HepG2 (cell line): ENCODE measurements around the gene LRR1. TPM values are rescaled to one million over a fixed set of nuclear protein-coding genes. Genes with fewer than 3 reads are reported as not detected.

ENCODE experiments used
- ATAC-seq: fragments of 200-7000 bp; cut with Tn5 transposase; 3 replicates; pipeline ENCODE4 v1.9.1; 2020; ENCODE audit warnings: mild to moderate bottlenecking, moderate library complexity
- BruUV-seq: library from RNA; stranded (reverse); fragments of 400-500 nt; replicated peaks from 2 replicates; lab custom pipeline; 2021; lab: Mats Ljungman, UMichigan
- CTCF ChIA-PET: fragments of 300-600 bp; formaldehyde crosslinking; extraction: SDS; loops from one replicate; lab custom pipeline; 2021; ENCODE audit warnings: low total read pairs, inconsistent platforms, low intra/inter-chr PET ratio; lab: Yijun Ruan, JAX
- POLR2A ChIA-PET: fragments of 350-600 bp; sonication (Branson Sonifier 250); formaldehyde crosslinking; loops from one replicate; lab custom pipeline; 2020; ENCODE audit warnings: antibody characterized with exemption, inconsistent platforms; lab: Yijun Ruan, JAX
- DNase-seq: peaks from one replicate; pipeline ENCODE4 v3.0.0-alpha.2; 2015; ENCODE audit warnings: low spot score
- FAIRE-seq: peaks from 3 replicates; lab custom pipeline; 2011; peaks lifted over from hg19 to GRCh38; lab: Jason Lieb, UNC
- H2AFZ ChIP-seq: one replicate; pipeline ENCODE4 v1.6.1; 2011; ENCODE audit warnings: low read length, inconsistent platforms
- H3K27ac ChIP-seq: fragments of 300-600 bp; 3 replicates; pipeline ENCODE4 v1.8.0; 2011; ENCODE audit warnings: mixed run types, mild to moderate bottlenecking, mixed read lengths, low read length, inconsistent platforms; ENCODE audit not compliant: insufficient read depth; ENCODE audit errors: extremely low read length
- H3K27me3 ChIP-seq, 2 experiments: fragments of 200-600 bp in 1 of 2; 2 replicates in 1 of 2; 3 replicates in 1 of 2; pipeline versions ENCODE4 v1.6.0 to v1.8.0; 2011; ENCODE audit warnings: low read length in 2 of 2, mild to moderate bottlenecking in 2 of 2, moderate library complexity in 2 of 2, inconsistent platforms in 1 of 2; ENCODE audit not compliant: insufficient read depth in 2 of 2, control insufficient read depth in 1 of 2
- H3K36me3 ChIP-seq, 2 experiments: fragments of 200-600 bp in 1 of 2; replicated peaks in 1 of 2; 2 replicates in 1 of 2; 3 replicates in 1 of 2; pipeline versions ENCODE4 v1.5.1 to v1.8.0; 2011; ENCODE audit warnings: low read length in 2 of 2, inconsistent platforms in 1 of 2; ENCODE audit not compliant: insufficient read depth in 2 of 2, control insufficient read depth in 1 of 2
- H3K4me1 ChIP-seq: 2 replicates; pipeline ENCODE4 v1.5.1; 2012; ENCODE audit warnings: low read length, inconsistent platforms; ENCODE audit not compliant: insufficient read depth
- H3K4me2 ChIP-seq: 2 replicates; pipeline ENCODE4 v1.6.0; 2011; ENCODE audit warnings: low read depth, low read length, inconsistent platforms
- H3K4me3 ChIP-seq, 3 experiments: fragments of 200-600 bp in 1 of 3; sonication (generic), shearing (Covaris generic) in 1 of 3; replicated peaks in 1 of 3; 2 replicates each; pipeline ENCODE4 v1.5.1; 2011 to 2016; ENCODE audit warnings: low read length in 3 of 3, inconsistent platforms in 2 of 3, low read depth in 2 of 3, mild to moderate bottlenecking in 2 of 3, control low read depth in 1 of 3, mixed read lengths in 1 of 3; ENCODE audit not compliant: insufficient read depth in 1 of 3
- H3K79me2 ChIP-seq: one replicate; pipeline ENCODE4 v1.6.1; 2011; ENCODE audit warnings: low read length, inconsistent platforms; ENCODE audit not compliant: insufficient read depth
- H3K9ac ChIP-seq: 2 replicates; pipeline ENCODE4 v1.6.0; 2011; ENCODE audit warnings: mild to moderate bottlenecking, low read depth, low read length, inconsistent platforms; ENCODE audit not compliant: insufficient read depth
- H3K9me3 ChIP-seq: 2 replicates; pipeline ENCODE4 v1.5.1; 2012; ENCODE audit warnings: mild to moderate bottlenecking, low read length
- H4K20me1 ChIP-seq: 2 replicates; pipeline ENCODE4 v1.6.0; 2011; ENCODE audit warnings: inconsistent platforms, mild to moderate bottlenecking, low read length, moderate library complexity; ENCODE audit not compliant: insufficient read depth
- KAT8 ChIP-seq: IDR thresholded peaks from 2 replicates; pipeline ENCODE4 v1.6.1; 2016; ENCODE audit warnings: missing genetic modification reagents, missing compliant biosample characterization
- MAFF ChIP-seq: IDR thresholded peaks from 2 replicates; pipeline ENCODE4 v1.6.1; 2011; ENCODE audit warnings: low read depth, low read length, improper control_type of control experiment
- MAFK ChIP-seq, 2 experiments: IDR thresholded peaks in 1 of 2; conservative IDR thresholded peaks in 1 of 2; 2 replicates each; pipeline ENCODE4 v1.6.1; 2011; ENCODE audit warnings: improper control_type of control experiment in 2 of 2, low read length in 2 of 2
- SOX6 ChIP-seq, 2 experiments: fragments of 450-650 bp in 1 of 2; sonication (generic) in 1 of 2; formaldehyde crosslinking in 1 of 2; IDR thresholded peaks; 2 replicates each; pipeline versions ENCODE4 v1.4.0 to v1.6.1; 2017 to 2020; ENCODE audit warnings: antibody characterized with exemption in 1 of 2, mild to moderate bottlenecking in 1 of 2, missing genetic modification reagents in 1 of 2
- TARDBP ChIP-seq: sonication (generic); formaldehyde crosslinking; IDR thresholded peaks from 2 replicates; pipeline ENCODE4 v1.8.0; 2022; ENCODE audit warnings: mild to moderate bottlenecking, missing genetic modification reagents
- TCF12 ChIP-seq, 2 experiments: fragments of 450-650 bp in 1 of 2; sonication (generic) in 1 of 2; formaldehyde crosslinking in 1 of 2; IDR thresholded peaks; 2 replicates each; pipeline versions ENCODE4 v1.6.1 to v1.8.0; 2017 to 2022; ENCODE audit warnings: antibody characterized with exemption in 1 of 2, mild to moderate bottlenecking in 1 of 2, missing genetic modification reagents in 1 of 2, moderate library complexity in 1 of 2
- ZNF704 ChIP-seq: sonication (generic); formaldehyde crosslinking; IDR thresholded peaks from 2 replicates; pipeline ENCODE4 v1.8.1; 2023; ENCODE audit warnings: mild to moderate bottlenecking, inconsistent platforms, moderate library complexity, missing genetic modification reagents, borderline replicate concordance
- WGBS: methylation state at CpG from one replicate; pipeline ENCODE4 v1.1.6; 2017; ENCODE audit warnings: low lambda C conversion rate; 5-methylcytosine and 5-hydroxymethylcytosine counted together
- in situ Hi-C: cut with HindIII; loops from 2 replicates; pipeline ENCODE4 v1.10.0; 2017; ENCODE audit warnings: low pct_unique_long_range_greater_than_20kb; ENCODE audit not compliant: extremely low pct_ligation_motif_present
- intact Hi-C: fragments of 100-400 bp; cut with micrococcal nuclease; formaldehyde crosslinking; loops from one replicate; pipeline ENCODE4 v1.10.0; 2022; ENCODE audit not compliant: unreplicated experiment
- polyA plus RNA-seq, 8 experiments: library from polyadenylated mRNA; depleted of rRNA in 3 of 8; stranded (reverse) in 7 of 8; unstranded in 1 of 8; fragments of >200 nt; fragmentation: Illumina TruSeq in 4 of 8; extraction: Trizol in 4 of 8; gene quantifications; 2 replicates each; pipeline versions ENCODE4 v1.2.1 to v1.2.3, GENCODE V29; 2011 to 2016; ENCODE audit warnings: low read depth in 4 of 8, missing spikeins in 1 of 8, mixed read lengths in 1 of 8; ENCODE audit not compliant: insufficient read depth in 1 of 8
- total RNA-seq, 5 experiments: library from RNA; depleted of rRNA; stranded (reverse); fragments of >200 nt; fragmentation: Illumina TruSeq; extraction: Trizol; gene quantifications; 2 replicates each; pipeline ENCODE4 v1.2.3, GENCODE V29; 2016; ENCODE audit warnings: low read depth in 1 of 5

Gene LRR1
- total and polyA plus RNA-seq, 2 of the 13 experiments (the other 11 are each of a cell fraction or from before 2014, with no cell fraction given) = 7.0 to 36.2 TPM

- H3K79me2 ChIP-seq = peaks cover 60% of the 10 kb centered on the region
- intact Hi-C loops (no loop called here), in situ Hi-C loops (no loop called here)
- H3K4me3 ChIP-seq = peak overlapping the region; percentile 81 to 92 (median 86)
- no peaks in the 10 kb centered on the region for H3K9me3 ChIP-seq
- peaks cover 50% of the 10 kb centered on the region for H3K4me1 ChIP-seq
- 0% methylated on average over 2 of the region's 3 CpGs for WGBS
- H3K4me2 ChIP-seq = peak overlapping the region; percentile 95
- peak overlapping the region; percentile 96 for H3K9ac ChIP-seq
- H3K27ac ChIP-seq = peak overlapping the region; percentile 94
- TF ChIP-seq ZNF704 (no peak), TARDBP (CRISPR knock-in tag) (peak; percentile 3; the same call in 1 of the 2 replicates), SOX6 (IDR thresholded peaks at IDR 0.05) (no peak), SOX6 (CRISPR knock-in tag; IDR thresholded peaks at IDR 0.05) (0 out of 2 replicates have a peak, but pooled peaks have one; percentile 2), KAT8 (CRISPR knock-in tag) (0 out of 2 replicates have a peak, but pooled peaks have one; percentile 18)
- H3K27me3 ChIP-seq = no peaks in the 10 kb centered on the region; a peak in 1 of 5 replicates
- no peak for ATAC-seq
- ChIA-PET CTCF (no interaction called here), POLR2A (interaction anchor here (2.0 to 3.4 kb wide), 8 partner anchors 9 to 146 kb away, joined by 10 to 65 read pairs (median 40); partner anchors contain the start of genes DNAAF2, KLHDC2, LRR1 and RPS29)
- no peak overlapping the region for H2AFZ ChIP-seq
- H3K36me3 ChIP-seq = peaks cover 0 to 18% of the 10 kb centered on the region in 2 experiments; a peak in 2 of 5 replicates
- peaks cover 12% of the 10 kb centered on the region for H4K20me1 ChIP-seq
- no peak for DNase-seq
- no peak for FAIRE-seq
- BruUV-seq = TSS peak; percentile 74
These were observed 23.4 kb downstream of the LRR1 start for GRCh38 chr14:49622022-49622607.

GRCh38 chr14:49623387-49623786, 24.6 kb downstream of the LRR1 start:
- H3K9ac ChIP-seq = no peak overlapping the region
- intact Hi-C loops = no loop called here

More at GRCh38 chr14:49623387-49623786, 24.6 kb downstream of the LRR1 start:
- no peak for FAIRE-seq
- ATAC-seq = no peak
- peaks cover 54% of the 10 kb centered on the region for H3K79me2 ChIP-seq
- no peaks in the 10 kb centered on the region for H3K9me3 ChIP-seq
- ChIA-PET POLR2A (interaction anchor here (1.0 to 1.4 kb wide), 4 partner anchors 9 to 95 kb away, joined by 3 to 8 read pairs (median 4); partner anchors contain the start of gene LRR1), CTCF (no interaction called here)
- in situ Hi-C loops = no loop called here
- no TSS peak for BruUV-seq
- peak overlapping the region; percentile 95 for H3K4me2 ChIP-seq
- 72% methylated on average over 3 of the region's 3 CpGs for WGBS
- peaks cover 39% of the 10 kb centered on the region for H3K4me1 ChIP-seq
- no peak overlapping the region for H3K27ac ChIP-seq
- no peaks in the 10 kb centered on the region; a peak in 1 of 5 replicates for H3K27me3 ChIP-seq
- H2AFZ ChIP-seq = no peak overlapping the region
- H3K36me3 ChIP-seq = peaks cover 0 to 12% of the 10 kb centered on the region in 2 experiments; a peak in 2 of 5 replicates
- H3K4me3 ChIP-seq = peak overlapping the region in 2 of 3 experiments; percentile 86 to 92; a peak in 3 of 6 replicates
- DNase-seq = no peak
- no peak for TF ChIP-seq TCF12 (IDR thresholded peaks at IDR 0.05)
- TF ChIP-seq TCF12 (CRISPR knock-in tag; IDR thresholded peaks at IDR 0.05) = no peak
- peak; percentile 78; the same call in 1 of the 2 replicates for TF ChIP-seq MAFF
- peak; percentile 59 to 85 for TF ChIP-seq MAFK (conservative IDR thresholded peaks at IDR 0.05 in 1 of 2, IDR thresholded peaks at IDR 0.05 in 1 of 2; ENCODE audit: low read length in 2 of 2)
- peaks cover 12% of the 10 kb centered on the region for H4K20me1 ChIP-seq
